Measurements from ENCODE around the gene SPINK1.
A peak's percentile ranks its signal among the peaks of the same experiment; 100 is the strongest.
"Not testable (repeated sequence)": the region's sequence is repeated elsewhere in the genome, so short reads cannot be mapped to it uniquely, and the experiment has no call there.

The SPINK1 gene

DNA sequence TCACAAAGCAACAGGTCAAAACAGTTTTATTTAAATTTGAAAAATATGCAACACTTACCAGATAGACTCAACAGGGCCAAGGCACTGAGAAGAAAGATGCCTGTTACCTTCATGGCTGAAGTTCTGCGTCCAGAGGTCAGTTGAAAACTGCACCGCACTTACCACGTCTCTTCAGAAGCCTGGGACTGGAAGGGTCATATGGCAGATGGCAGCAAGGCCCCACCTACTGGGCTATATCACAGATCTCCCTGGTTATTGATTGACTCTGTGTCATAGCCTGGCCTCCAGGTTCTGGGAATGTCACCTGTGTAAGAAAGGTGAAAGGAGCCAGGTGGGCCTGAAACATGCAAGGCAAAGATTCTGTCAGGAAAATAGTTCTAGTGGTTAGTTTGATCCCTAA is at the start of gene SPINK1:
Gene SPINK1, minus strand, starts transcription at position 207 of the 400 bp plus-strand sequence. Its CDS starts 94 bp downstream, at position 113.
- DNase-seq (ENCODE audit: low spot score) = no peak

DNA sequence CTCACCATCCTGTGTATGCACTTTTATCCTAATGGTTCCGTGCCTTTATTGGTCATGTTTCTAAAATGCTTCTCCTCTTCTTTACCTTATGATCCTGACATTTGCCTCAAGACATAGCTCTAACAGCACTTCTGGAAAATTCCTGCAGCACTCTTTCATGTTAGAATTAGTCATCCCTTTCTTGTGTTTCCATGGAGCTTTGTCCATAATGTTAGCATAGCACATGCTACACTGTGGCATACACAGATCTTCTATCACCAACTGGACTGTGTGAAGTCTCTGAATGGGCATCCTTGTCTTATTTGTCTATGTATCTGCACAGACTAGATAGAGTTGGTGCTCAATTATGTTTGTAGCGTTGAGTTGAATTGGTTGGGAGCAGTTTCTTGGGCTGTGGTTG is 49.0 kb upstream of the SPINK1 start:
- no peak for DNase-seq (ENCODE audit: low spot score)

- DNase-seq (ENCODE audit: low spot score) = no peak
Measured at GRCh38 chr5:147879784-147880183, 48.3 kb upstream of the SPINK1 start.

DNA sequence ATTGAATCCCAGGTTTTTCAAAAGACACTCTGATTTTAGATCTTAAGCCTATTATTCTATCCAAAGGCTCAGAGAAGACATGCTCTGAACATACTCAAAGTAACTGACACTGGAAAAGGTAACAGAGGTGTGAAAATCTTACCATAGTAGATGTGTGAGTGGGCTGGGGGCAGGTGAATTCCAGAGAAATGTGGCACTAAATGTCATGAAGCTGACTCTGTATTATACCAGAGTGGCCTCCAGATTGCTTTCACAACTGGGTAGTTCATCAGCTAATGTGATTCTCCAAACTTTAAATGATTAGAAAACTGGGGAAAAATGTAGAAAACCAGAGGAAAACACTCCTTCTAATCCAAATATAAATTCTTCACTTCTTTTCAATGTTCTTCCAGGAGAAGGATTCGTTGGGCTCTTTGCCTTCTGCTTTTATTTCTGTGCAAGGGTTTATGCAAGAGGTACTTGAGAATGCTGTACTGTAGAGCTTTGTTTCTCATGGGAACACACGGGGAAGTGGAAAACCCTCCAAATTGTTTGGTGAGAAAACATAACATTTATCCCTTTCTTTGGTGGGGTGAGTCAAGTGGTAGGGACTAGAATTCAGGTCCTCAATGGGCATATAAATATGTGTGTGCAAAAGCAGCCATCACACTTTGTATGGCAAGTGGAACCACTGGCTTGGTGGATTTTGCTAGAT is 46.7 kb upstream of the SPINK1 start, which contains the start of gene SCGB3A2:
Gene SCGB3A2, plus strand, starts transcription at position 646 of the 694 bp plus-strand sequence. CDS start 93 bp downstream, outside the sequence.
- DNase-seq (ENCODE audit: low spot score) = no peak

DNA sequence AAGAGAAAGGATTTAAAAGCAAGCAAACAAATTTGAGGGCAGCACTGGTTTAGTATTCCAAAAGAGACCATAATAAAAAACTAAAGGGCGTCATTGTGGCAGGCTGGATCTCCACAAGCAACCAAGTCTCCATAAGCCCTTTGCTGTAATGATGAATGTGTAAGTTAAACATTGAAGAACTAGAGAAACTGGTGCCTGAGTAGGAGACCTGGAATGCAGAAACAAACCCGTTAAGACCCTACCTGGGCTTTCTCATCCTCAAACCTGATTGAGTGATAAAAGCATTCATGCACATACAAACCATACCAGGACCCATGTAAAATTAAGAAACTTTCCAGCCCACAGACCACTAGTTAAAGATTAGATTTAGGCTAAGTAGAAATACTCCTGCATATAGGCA is 45.2 kb upstream of the SPINK1 start:
- DNase-seq (ENCODE audit: low spot score) = no peak

- DNase-seq (ENCODE audit: low spot score) = no peak
Measured at GRCh38 chr5:147876141-147876540, 44.7 kb upstream of the SPINK1 start.

DNA sequence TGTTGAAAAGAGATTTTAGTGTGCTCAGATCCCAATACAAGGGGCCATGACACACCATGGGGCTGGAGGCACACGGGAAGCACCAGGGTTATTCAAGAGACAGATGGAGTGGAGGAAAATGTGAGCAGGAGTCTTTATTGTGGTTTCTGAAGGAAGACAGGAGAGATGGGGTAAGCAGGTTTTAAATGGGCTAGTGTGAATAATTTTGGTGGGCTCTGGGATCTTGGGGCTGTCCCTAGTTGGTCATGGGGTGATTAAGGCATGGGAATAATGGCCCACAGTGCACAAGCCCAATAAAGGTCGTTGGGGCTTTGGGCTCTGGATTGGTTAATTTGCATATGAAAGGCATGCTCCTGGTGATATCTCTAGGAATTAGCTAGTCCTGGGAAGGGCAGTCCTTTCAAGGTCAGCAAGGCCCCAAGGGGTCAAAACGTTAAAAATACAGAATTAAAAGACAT is 43.5 kb upstream of the SPINK1 start:
- no peak for DNase-seq (ENCODE audit: low spot score)

GRCh38 chr5:147874118-147874875 is 42.8 kb upstream of the SPINK1 start:
- DNase-seq (ENCODE audit: low spot score) = not testable (repeated sequence)

- DNase-seq (ENCODE audit: low spot score) = not testable (repeated sequence)
Measured at GRCh38 chr5:147872744-147873435, 41.4 kb upstream of the SPINK1 start.

DNA sequence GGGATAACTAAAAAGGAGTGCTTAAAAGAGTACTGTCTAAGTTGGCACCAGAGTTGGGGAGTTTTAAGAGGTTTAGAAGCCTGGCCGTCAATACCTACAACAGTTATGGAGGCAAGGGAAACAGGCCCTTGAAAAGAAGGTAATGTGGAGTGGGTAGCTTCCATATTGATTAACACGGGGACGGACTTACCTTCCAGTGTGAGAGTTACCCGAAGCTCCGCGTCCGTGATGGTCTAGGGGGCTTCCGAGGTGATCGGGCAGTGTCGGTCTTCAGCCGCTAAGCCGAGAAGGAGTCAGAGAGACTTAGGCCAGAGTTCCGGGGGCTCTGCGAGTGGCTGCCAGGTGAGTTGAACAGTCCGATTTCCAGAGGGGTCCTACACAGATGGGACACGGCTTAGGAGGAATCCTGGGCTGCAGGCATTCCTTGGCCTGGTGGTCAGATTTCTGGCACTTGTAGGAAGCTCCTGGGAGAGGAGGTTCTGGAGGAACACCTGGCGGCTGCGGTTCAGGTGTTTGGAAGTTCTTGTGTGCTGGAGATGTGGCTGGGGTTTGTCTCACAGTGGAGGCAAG is 40.6 kb upstream of the SPINK1 start:
- not testable (repeated sequence) for DNase-seq (ENCODE audit: low spot score)

DNA sequence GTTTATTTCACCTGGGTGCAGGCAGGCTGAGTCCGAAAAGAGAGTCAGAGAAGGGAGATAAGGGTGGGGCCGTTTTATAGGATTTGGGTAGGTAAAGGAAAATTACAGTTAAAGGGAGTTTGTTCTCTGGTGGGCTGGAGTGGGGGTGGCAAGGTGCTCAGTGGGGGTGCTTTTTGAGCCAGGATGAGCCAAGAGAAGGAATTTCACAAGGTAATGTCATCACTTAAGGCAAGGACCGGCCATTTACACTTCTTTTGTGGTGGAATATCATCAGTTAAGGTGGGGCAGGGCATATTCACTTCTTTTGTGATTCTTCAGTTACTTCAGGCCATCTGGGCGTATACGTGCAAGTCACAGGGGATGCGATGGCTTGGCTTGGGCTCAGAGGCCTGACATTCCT is 38.4 kb upstream of the SPINK1 start:
- not testable (repeated sequence) for DNase-seq (ENCODE audit: low spot score)

DNA sequence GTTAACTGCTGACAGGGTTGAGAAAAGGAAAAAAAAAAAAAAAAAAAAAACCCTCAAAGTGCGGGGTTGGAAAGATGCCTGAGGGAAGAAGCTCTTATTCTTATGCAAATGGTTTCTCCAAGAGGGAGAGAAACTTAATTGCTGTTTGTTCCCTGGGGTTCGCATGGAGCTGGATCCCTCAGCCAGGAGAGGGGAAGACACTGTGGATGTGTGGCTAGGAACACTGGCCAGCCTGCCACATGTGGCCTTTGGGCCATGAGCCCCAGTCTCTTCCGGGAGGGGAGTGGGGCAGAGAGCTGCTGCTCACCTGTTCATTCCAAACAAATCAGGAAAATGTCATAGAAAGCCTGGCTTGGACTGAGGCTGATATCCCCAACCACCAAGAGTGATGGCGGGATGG is 37.6 kb upstream of the SPINK1 start:
- DNase-seq (ENCODE audit: low spot score) = no peak

DNA sequence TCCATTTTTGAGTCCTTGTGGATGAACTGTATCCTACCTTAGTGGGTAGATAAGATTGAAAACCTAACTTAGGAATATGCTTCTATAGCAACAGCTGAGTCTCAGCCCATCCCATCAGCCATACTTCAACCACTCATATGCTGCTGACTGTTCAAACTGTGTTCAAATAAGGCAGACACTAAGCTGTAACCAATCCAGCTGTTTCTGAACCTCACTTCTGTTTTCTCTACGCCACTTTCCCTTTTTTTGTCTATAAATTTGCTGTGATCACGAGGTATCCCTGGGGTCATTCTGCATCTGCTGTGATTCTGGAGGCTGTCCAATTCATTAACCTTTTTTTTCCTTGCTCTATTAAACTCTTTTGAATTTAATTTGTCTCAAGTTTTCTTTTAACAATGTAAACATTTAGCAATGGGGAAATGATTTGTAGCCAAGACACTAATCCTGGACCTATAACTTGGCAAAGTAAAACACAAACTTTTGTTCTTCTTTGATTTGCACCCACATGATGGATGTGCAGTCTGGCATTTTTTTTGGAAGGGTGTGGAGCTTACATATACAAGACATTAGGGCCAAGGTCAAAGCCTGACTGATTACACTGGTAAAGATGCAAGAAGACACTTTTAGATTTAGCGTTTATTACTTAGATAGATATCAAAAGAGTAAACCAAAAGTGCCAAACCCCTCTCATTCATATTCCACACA is 32.1 kb upstream of the SPINK1 start:
- no peak for DNase-seq (ENCODE audit: low spot score)

GRCh38 chr5:147860641-147861025 is 29.2 kb upstream of the SPINK1 start:
- no peak for DNase-seq (ENCODE audit: low spot score)

GRCh38 chr5:147859962-147860640 is 28.6 kb upstream of the SPINK1 start:
- DNase-seq (ENCODE audit: low spot score) = no peak

DNA sequence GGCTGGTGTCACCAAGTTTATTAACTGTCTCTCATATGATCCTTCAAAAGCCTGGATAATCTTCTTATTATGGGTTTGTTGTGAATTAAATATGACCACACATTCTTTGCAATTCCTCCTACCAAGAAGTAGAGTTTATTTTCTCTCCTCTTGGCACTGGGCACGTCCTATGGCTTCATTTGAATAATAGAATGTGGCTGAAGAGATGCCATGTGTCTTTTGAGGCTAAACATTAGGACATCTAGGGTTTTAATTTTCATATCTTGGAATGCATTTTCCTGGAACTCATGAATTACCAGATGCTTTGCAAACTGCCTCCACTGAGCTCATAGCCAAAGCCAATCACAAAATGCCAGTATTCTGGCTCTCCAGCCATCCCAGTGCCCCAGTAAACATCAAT is 27.1 kb upstream of the SPINK1 start:
- DNase-seq (ENCODE audit: low spot score) = no peak

DNA sequence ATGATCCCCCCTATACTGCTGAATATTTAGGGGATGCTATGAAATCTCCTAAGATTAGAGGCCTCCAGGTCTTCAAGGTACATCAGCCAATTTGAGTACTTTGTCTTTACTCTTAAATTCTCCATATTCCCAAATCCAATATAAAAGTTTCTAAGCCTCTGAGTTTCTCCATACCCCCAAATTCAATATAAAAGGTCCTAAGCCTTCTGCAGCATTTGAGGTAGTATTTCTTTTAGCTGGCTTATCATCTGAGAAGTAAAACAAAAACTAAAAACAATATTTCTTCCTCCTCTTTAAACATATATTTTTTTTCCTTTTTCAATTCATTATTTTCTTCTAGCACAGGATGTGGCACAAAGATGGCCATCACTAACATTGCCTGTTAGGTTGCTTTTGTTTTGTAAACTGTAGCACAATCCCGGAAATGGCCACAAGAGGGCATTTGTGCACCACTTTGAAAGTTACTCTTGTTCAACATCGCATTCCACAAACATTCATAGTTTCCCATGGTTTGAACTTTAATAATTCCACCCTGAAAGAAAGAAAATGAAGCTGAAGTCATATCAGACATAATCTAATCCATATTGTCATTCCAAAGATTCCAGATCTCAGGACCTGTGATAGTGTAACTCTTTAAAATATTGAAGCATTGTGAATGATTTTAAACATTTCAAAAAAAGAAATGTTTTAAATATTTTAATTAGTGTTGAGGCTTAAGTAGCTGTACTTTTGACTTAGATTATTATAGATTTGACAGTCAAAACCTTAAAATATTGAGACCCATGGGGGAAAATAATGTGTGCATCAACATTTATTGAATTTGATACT is 26.0 kb upstream of the SPINK1 start:
- DNase-seq (ENCODE audit: low spot score) = peak; percentile 29

DNA sequence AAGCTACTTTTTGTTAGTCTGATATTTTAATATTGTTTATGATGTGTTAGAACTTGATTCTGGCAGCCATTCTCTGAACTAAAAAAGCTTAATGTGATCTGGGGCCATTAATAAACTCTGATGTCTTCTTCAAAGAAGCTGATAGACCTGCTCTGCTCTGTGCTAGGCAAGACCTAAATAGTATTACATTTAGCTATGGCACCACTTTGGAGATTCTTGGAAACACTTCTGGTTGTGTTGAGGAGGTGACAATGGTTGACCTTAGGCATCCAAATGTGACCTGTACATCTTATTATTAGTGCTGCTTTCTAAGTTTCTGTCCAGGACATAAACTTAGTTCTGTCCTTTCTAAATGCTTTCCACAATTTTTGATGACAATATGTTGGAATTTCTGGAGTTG is 25.3 kb upstream of the SPINK1 start:
- DNase-seq (ENCODE audit: low spot score) = no peak

DNA sequence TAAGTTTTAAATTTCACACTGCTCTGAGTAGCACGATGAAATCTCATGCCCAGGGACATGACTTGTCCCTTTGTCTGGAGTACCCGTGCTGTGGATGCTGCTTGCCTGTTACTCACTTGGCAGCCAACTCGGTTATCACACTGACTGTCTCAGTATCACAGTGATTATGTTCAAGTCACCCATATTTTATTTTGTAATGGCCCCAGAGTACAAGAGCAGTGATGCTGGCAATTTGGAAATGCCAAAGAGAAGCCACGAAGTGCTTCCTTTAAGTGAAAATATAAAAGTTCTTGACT is 24.3 kb upstream of the SPINK1 start:
- no peak for DNase-seq (ENCODE audit: low spot score)
